HG02588 (cell line): ENCODE results near the gene LONRF2.
A peak's percentile ranks its signal among the peaks of the same experiment; 100 is the strongest.

Source experiments
- ATAC-seq: cut with Tn5 transposase; IDR thresholded peaks from one replicate; pipeline ENCODE4 v1.9.1; 2021; ENCODE audit warnings: mild to moderate bottlenecking, moderate library complexity; ENCODE audit not compliant: unreplicated experiment

Gene LONRF2

DNA sequence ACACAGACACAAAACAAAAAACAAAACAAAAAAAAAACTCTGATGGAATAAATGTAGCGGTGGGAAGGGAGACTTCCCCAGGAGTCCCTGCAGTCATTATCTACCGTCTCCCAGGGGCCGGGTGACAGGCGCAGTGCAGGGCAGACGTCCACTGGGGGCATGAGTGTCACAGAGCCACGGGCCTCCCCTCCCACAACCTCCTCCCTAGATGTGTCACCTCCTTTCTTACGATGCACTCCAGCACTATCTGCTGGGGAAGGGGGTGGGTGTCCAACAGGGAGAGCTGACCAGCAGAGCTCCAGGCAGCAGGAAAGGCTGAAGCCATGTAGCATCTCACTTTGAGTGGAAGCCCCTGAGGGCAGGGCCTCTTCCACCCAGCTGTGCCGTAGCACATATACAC, 84.5 kb downstream of the LONRF2 start:
- no peak for ATAC-seq

DNA sequence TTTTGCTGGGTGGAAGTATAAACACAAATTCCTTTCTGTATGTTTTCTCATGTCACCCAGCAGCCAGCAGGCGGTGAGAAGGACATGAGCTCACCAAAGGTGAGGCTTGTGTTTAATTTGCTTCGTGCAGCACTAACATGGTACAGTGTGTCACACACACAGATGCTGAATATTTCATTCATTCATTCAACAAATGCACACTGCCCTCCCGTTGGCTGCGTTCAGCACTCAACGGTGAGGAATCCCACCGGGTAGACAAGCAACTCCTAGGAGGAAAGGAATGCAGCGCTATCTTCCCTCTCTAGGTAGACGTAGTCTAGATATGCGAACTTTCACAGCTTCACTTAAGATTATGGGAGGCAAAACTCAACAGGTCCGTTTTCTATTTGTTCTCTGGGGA, 85.1 kb downstream of the LONRF2 start:
- no peak for ATAC-seq

DNA sequence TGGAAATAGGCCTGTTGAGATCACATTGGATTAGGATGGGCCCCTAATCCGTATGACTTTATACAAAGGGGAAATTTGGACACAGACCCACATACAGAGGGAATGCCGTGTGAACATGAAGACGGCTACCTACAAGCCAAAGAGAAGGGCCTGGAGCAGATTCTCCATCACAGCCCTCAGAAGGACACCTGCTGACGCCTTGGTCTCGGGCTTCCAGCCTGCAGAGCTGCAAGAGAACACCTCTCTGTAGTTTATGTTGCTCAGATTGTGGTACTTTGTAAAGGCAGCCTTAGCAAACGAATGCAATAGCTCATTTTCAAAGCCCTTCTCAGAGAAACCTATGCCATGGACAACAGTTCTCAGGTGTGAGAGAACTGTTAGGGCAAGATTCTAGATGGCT, 86.1 kb downstream of the LONRF2 start:
- no peak for ATAC-seq

DNA sequence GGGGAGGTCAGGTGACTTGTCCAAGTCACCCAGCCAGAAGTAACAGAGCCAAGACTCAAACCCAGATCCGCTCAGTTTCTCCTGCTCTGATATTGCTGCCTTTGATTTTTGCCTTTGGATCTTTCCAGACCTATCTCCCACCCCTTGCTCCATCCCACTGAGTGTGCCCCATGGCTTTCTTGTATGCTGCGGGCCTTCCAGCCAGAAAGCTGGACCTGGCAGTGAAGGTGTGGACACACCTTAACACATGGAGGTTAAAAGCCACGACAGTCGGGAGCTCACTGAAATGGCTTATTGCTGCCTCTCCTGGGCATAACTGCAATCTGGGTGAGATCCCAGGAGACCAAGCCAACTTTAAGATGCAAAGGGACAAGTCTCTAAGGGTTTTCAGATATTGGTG, 86.7 kb downstream of the LONRF2 start:
- no peak for ATAC-seq

DNA sequence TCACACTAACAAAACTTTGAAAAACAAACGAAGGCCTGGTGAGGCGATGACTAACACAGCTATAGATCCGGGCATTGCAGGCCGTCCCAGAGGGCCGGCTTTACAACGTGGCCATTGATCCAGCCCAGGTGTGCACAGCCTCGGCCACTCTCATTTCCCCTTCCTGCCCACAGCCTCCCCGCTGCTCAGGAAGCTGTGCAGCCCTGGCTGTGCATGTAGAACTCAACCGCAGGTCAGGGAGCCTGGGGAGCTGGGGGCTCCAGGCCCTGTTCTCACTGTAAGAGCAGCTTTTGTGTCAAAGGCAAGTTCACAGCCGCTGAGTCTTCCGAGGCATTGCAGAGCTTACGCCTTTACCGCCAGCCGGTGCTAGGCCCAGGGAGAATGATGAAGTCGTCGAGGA, 87.2 kb downstream of the LONRF2 start:
- peak; percentile 90 for ATAC-seq

DNA sequence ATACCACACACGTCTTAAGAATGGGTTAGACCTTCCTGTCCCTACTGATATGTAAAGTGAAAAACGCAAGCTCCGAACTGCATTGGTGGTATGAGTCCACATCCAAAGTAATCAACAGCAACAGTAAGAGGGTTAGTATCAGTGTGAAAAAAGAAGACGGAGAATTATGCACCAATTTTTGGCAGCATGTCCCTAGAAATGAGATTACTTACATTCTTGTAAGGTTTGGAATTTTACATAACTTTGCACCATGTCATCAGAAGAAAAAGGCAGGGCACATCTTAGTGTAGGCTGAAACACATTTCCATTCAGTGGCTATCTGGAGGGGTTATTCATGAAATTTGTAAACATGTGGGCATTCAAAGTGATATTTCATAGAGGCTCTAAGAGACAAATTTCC, 88.2 kb downstream of the LONRF2 start:
- no peak for ATAC-seq

DNA sequence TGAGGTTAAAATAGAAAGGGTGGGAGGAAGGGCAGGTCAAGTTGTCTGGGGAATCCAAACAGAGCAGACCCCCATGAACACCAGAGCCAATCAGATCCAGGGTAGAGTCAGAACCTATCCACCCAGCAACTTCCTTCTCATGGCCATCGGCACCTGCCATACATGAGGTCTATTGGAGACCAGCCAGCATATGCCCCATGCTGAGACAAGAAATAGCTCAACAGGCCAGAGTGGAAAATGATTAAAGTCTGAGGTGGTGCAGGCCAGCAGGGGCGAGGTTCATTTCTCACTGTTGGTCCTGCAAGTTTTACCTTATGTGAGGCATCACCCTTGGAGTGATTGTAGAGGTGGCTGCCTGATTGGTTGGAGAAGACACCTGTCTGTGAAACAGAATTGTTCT, 89.2 kb downstream of the LONRF2 start:
- ATAC-seq = no peak

DNA sequence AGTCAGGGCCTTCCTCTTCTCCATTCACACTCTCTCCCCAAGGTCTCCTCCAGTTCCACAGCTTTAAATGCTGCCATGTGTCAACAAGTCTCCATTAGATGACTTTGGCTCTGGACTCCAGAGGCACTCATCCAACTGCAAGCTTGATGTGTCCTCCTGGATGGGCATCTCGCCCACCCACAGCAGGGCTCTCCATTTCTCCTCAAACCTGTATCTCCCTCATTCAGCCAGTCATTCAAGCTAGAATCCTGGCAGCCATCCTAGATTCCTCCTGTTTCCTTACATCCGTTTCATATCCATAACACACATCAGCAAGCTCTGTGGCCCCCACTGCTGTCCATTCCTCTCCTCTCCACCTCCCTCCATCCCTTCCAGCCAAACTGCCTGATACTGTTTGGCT, 91.5 kb downstream of the LONRF2 start:
- ATAC-seq = no peak

DNA sequence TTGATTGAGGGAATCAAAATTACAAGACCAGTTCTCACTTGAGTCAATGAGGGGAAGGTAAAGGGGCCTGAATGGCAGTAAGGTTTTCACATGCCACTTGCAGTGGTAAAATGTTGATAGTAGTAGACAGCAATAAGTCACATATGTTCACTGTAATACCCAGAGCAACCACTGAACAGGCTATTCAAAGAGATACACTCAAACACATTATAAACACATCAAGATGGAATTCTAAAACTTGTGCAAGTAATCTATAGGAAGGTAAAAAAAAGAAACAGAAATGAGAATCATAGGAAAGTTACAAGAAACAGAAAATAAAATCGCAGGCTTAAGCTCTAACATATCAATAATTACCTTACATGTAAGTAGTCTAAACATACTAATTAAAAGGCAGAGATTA, 93.3 kb downstream of the LONRF2 start:
- ATAC-seq = no peak

DNA sequence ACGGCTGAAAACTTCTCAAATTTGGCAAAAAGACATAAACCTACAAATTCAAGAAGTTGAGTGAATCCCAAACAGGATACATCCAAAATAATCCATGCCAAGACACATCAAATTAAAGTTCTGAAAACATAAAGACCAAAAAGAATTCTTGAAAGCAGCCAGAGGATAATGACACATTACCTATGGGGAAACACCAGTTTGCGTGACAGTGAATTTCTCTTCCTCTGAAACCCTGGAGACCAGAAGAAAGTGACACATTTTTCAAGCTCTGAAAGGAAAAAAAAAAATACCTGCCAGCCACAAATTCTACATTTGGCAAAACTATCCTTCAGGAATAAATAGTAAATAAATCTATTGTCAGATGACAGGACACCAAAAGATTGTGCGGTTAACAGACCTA, 93.9 kb downstream of the LONRF2 start:
- no peak for ATAC-seq

DNA sequence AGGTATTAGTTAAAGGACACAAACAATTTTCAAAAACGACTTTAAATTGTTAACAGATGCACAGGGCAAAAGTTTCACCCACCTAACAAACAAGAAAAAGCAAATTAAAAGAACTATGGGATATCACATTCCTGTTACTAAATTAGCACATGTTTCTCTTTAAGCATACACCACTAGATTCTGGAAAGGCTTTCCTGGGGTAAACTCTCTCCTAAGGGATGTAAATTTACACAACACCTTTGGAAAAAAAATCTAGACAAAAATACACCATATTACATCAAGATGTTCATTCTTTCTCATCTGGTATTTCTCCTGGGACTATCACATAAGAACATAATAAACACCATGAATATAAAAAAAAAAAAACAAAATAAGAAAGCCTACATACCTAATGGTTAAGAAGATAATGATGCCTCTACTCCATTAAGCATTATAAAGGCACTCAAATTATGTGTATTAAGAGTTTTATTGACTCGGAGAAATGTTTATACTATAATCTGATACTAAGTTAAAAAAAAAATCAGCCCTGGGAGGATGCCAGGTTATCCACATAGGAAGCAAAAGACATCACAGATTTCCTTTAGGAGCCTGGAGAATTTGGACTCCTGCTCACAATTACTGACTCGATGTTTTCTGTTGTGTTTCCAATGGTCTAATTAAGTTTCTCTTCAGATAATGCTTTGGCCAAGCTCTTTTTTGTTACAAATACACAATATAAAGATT, 97.2 kb downstream of the LONRF2 start:
- ATAC-seq = no peak

DNA sequence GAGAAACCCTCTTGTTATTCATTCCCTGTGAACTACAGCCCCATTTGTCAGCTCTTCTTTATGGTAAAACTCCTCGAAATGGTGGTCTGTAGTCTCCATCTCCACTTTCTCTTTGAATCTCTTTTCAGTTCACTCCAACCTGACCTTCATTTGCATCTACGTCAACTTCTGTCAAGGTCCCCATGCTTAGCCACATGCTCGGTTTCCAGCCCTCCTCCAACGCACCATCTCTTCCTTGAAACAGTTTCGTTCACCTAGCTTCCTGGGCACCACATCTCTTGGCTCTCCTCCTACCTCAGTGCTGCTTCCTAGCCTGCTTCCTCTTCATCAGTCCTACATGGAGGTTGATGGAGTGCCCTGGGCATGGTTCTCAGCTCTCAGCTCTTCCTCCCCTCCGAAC, 98.8 kb downstream of the LONRF2 start:
- no peak for ATAC-seq
